Stimulated activated naive CD8-positive, alpha-beta T cell treated with anti-CD3 and anti-CD28 coated beads, Interleukin-15, Interleukin-2, amounts not matched to agents 100 U/mL and 50 U/mL, for 24 hours (primary cell): ENCODE data around the gene NRG3.
A peak's percentile ranks its signal among the peaks of the same experiment; 100 is the strongest.

Source experiments
- ATAC-seq: fragments of 150-1000 bp; cut with Tn5 transposase; one replicate; pipeline ENCODE4 v1.10.0; 2021
- DNase-seq: peaks from one replicate; pipeline ENCODE4 v3.0.0; 2021

Gene NRG3

DNA sequence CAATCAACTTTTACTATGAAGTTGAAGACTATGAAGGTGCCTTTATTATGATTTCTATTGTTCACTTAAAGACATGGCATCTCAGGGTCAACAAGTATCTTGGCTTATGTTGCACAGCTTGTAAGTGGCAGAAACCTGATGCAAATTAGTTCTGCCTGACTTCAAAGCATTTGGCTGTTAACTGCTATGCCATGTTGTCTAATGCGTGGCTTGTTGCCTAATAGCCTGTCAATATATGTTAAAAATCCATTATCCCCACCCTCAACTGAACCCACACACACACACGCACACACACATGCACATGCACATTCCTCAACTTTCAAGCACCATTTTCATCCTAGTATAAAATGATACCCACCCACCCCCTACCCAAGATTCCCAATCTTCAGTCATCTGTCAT lies 217.1 kb downstream of the NRG3 start:
- no peak for ATAC-seq
- no peak for DNase-seq

DNA sequence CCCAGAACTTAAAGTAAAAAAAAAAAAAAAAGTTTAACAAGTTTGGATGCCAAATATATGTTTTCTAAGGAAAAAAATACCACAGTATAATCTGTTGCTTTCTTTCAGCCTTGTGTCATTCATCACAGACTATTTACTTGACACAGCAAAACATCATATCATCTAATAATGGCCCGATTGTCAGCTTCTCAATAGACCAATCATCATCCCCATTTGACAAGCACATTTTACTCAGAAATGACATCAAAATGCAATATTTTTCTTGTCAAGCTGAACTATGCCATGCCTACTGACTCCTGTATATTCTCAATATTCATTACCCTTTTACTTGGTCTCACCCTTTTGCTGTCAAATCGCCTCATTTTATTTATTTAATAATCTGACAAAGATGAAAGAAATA lies 249.7 kb downstream of the NRG3 start:
- ATAC-seq (no peak), DNase-seq (no peak)

DNA sequence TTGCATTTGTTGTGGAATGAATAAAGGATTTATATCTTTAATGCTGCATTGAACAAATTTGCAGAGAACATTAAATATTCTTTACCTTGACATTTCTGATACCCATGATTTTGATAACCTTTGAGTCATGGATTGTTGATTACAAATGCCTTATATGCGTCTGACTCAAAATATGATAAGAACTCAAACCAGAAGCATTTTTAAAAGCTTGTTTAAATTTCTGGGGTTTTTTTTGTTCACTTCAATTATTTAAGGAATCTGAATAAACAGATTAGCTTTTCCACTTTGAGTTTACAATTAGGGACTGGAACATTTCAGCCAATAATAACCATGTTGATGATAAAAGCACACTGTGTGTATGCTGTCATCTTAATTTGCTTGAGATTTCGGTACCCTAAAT lies 253.5 kb downstream of the NRG3 start:
- ATAC-seq (no peak), DNase-seq (no peak)

DNA sequence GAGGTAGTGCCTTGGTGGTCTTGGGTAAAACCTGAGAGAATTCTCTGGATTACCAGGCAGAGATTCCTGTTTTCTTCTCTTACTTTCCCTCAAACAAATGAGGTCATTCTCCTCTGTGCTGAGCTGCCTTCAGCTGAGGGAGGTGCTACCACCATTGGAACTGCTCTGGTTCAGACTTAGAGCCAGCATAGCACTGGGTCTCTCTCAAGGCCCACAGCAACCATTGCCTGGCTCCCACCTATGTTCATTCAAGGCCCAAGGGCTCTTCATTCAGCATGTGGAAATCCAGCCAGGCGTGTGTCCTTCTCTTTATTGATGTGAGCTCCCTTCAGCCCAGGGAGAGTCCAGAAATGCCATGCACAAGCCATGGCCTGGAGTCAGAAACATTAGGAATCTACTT lies 261.1 kb downstream of the NRG3 start:
- ATAC-seq (no peak), DNase-seq (no peak)

DNA sequence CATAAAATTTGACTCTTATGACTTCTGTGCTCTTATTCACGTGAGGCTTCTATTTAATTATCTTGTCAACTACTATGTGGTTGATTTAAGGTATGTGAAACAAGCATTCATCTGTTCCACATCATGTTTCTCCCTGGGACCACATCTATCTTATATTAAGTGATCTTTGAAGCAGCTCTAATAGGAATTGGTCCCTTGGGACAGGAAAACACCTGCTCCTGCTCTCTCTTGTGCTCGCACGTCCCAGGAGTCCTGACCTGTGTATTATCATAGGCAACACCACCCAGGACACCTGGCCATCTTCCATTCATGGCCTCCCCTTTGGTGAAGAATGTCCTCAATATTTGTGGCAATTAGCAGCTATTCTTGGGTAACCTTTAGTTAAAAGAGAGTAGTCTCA lies 269.2 kb downstream of the NRG3 start:
- ATAC-seq: no peak
- no peak for DNase-seq

DNA sequence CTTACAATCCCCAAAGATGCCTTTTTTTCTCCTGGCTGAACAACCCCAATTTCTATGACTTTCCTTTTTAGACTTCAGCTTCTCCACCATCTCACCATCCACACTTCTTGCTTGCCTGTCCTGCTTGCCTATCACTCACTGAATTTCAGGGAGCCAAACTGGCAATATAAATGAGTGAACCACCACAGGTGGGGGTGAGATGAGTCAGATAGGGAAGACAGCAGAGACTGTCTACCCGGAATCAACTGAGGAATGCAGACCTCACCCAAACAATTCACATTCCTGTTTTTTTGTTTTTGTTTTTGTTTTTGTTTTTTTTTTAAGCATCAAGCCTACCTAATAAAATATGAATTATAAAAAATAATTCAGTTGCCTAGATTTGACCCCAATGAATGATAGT lies 273.8 kb downstream of the NRG3 start:
- DNase-seq (no peak), ATAC-seq (no peak)

DNA sequence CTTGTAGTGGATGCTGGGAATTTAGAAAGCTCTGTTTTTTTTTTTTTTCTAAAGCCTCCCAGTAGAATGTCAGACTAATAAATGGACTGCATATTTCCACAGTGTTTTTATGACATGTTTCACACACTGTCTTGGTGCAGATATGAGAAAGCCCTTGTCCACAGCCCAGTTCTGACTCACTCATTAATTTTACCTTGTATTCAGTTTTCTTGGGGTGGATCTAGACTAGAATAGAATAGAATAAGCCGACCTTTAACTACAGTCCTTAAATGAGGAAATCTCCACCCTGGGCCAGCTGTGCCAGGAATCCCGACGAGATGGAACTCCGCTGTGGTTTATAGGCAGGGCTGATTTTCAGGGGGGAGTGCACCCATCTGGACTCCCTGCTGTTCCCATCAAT lies 274.7 kb downstream of the NRG3 start:
- DNase-seq (no peak), ATAC-seq (no peak)

DNA sequence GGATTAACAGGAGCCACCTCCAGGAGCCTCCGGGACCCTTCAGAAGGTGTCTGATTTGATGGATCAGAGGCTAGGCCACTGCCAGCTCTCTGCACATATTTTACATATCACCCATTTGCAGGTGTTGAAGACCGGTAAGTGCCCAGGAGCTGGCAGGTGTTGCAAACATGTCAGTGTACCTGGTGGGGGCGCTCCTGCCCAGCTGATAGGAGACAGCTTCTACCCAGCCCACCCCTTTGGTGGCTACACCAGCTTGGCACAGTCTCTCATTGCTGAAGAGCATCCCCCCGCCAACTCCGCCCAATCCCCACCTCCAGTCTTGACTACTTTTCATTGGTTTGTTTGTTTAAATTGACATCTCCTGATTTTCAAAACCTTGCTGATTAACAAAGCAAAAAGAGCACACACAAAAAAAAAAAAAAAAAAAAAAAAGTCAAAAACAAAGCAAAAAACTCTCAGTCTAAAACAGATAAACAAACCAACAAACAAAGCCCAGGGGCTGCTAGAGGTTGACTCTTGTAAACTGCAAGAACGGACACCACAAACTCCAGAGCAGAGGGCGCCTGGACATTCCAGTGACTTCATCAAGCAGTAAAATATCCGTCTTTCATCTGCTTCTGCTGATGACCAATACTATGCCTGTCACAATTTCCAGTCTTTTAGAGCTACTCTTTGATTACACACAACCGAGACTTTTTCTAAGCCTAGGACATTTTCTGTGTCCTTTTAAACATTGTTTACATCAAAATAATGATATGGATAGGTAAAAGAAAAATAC lies 275.3 kb downstream of the NRG3 start:
- ATAC-seq: no peak
- DNase-seq: peak; percentile 2

DNA sequence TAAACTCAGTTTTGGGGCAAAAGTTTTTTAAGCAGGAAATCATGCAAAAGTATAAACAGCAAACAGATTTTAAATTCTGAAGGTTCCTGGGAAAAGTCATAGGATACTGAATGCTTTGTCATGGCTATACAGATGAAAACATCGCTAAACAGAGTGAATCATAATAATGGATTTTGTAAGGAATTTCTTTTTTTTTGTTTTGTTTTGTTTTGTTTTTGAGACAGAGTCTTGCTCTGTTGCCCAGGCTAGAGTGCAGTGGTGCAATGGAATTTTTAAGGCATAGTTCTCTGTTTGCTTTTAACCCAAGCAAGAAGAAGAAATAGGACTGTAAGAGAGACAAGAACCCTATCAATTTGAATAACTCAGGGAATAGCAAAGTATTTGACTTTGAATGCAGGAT lies 285.3 kb downstream of the NRG3 start:
- no peak for ATAC-seq

DNA sequence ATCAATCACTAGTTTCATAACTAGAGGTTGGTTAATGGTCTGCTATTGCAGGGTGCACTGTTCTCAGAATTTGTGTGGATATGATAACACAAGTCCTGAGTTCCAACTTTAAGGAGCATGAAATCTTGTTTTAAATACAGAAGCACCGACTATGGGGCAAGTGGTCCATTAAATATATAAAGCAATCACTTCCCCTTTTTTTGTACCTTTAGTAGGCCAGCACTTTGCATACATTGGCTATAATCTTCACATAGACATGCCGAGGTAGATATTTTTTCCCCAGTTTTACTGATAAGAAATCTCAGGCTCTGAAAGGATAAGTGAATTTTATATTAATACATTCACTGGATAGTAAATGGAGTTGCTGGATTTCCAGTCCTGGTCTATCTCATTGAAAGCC lies 286.3 kb downstream of the NRG3 start:
- ATAC-seq (no peak), DNase-seq (no peak)

More for the DNA sequence above, 285.3 kb downstream of the NRG3 start:
- DNase-seq: no peak

DNA sequence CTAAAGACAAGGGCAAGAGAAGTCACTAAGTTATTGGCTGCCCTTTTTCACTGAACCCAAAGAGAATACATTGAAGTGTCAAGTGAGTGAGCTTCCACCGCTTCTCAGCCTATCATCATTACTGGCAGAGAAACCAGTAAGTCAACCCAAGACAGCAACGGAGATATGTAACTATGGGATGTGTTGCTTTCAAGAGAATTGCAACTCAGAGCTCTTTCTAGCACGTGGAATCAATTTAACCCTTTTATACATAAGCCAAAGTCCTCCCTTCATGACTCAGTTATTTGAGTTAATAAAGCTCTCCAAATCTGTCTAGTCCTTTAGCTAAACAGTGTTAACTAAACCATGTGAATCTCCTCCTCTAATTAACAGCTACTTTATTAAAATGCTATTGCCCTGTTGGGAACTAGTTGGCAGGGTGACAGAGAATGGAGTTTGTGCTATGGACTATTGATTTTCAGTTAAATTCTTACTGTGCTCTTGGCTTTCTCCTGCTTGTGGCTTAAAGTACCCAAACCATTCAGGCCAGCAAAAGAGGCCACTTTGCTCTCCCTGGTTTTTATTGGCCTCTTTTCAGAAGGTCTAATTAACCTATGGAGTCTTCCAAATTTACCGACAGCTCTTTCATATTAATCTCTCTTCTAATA lies 287.7 kb downstream of the NRG3 start:
- no peak for ATAC-seq
- no peak for DNase-seq

DNA sequence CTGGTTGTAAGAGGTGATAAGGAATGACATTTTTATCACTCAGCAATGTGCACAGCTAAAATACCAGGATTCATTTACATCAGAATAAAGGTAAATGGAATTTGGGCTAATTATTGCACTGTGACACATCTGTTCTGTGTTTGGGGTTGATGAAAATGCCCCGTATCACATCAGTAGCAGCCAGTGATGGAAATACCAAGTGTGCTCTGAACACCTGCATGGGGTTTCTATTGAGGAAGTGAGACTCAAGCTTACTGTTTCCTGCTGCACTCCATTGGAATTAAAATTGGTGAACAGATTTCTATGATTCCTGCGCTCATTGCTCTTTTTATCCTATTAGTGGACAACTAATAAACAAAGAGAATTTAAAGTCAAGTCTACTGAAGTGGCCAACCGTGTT lies 296.9 kb downstream of the NRG3 start:
- DNase-seq (no peak), ATAC-seq (no peak)

DNA sequence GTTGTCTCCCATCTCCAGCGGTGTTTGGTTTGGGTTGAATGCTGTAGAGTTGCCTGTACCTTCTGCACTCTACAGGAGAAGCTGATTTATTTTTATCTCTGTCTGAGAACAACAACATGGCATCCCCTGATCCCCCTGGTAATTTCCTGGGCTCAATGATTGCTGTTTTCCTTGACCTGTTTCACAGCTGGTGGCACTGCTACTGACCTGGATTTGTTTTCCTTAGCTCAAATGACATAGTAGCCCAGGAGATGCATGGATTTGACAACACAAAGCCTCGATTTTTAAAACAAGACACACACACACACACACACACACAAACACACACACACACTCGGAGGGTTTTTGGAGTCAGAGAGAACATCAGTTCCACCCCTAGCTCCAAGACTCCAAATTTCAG lies 301.6 kb downstream of the NRG3 start:
- DNase-seq (no peak), ATAC-seq (no peak)

DNA sequence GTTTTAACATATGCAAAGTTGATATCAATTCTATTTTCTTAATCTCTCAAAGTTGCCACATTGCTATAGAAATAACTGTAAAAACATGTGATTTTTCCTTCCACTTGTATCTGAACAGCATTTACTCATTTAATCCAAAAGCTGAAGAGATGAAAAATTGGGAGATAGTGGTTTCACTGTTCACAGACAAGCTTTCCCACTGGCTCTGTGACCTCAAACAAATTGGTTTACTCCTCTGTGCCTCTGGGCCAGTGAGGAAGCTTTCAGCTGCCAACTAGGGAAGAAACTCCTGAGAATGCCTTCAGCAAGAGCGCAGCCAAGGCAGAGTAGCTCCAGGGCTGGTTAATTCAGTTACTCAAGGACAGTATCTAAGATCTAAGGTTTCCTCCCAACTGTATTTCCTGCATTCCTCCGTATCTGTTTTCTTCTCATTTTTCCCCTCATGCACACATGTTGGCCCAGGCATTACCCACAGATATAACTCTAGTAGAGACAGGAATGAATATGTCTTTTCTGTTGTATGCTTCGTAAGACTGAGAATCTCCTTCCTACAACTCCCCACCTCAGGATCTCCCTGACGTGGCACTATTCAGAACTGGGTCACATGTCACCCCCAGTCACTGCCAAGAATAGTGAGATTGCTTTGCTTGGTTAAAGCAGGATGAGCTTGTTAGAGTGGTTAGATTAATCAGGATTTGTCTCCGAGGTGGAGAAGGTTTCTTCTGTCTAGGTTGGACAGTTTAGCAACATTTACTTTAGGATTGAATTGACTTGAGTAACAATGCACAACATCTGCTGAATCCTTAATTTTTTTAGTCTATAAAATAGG lies 315.7 kb downstream of the NRG3 start:
- no peak for ATAC-seq
- no peak for DNase-seq

DNA sequence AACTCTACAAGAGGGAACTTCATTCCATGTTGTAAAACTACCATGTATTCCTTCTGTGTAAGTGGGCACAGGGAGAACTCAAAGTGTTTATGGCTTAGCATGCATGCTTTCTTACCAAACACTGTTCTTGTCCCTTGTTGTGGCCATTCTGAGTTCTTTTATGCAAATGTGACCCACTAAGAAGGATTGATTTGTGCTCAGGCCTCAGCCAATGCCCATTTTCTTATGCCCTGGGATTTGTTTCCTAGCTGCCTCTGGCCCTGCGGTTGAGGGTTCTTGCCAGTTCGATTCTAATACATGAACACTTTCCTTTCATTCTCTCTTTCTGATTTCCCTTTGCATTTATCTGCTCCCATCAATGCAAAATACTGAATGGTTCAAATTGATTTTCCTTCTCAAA lies 316.7 kb downstream of the NRG3 start:
- ATAC-seq: no peak

DNA sequence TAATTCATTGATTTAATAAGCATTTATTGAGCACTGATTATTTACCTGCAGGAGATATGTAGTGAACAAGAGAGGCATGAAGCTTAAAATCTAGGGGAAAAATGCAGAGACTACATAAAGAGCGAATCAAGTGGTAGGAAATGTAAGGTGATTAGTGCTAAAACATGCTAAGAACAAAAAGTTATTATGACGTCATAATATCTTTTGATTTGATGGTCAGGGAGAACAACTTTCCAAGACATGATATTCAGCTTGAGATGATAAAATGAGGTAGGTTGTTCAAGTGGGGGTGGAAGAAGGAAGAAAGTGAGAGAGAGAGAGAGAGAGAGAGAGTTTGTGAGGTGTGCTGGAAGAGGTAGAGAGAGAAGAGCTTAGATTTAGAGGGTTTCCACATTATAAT lies 317.7 kb downstream of the NRG3 start:
- no peak for ATAC-seq
- no peak for DNase-seq

More for the DNA sequence above, 316.7 kb downstream of the NRG3 start:
- no peak for DNase-seq

DNA sequence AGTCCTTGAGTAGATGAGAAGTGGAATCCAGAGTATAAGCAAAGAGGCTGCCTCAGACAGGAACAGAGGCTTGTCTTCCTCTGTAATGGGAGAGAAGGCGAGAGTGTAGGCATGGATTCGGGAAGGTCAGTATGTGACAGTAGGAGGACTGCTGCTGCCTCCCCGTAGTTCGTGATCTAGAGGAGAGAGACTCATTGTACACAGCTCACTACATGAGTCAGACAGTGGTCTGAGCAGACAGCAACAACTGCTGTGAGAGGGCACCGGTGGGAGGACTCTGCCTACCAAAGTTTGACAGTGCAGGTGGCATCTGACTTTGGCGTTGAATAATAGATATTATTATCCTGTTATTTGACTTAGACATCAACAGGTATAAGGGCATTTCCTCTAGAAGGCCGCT lies 319.4 kb downstream of the NRG3 start:
- ATAC-seq (no peak), DNase-seq (no peak)

DNA sequence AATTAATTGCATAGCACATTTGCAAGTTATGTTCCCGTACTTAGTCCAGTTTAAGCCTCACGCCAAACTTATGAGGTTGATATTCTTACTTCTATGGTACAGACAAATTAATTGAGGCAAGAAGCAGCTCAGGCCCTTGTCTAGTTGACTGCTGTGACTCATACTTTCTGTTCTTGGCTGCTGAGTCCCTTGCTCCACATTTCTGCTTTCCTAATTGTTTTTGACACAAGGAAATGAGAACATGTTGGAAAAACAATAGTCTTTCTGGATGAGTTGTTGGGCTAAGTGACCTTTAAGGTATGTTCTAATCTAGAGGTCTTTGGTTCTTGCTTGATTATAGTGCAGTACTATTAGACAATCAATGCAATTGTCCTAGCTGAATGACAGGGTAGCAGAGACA lies 331.8 kb downstream of the NRG3 start:
- no peak for ATAC-seq

DNA sequence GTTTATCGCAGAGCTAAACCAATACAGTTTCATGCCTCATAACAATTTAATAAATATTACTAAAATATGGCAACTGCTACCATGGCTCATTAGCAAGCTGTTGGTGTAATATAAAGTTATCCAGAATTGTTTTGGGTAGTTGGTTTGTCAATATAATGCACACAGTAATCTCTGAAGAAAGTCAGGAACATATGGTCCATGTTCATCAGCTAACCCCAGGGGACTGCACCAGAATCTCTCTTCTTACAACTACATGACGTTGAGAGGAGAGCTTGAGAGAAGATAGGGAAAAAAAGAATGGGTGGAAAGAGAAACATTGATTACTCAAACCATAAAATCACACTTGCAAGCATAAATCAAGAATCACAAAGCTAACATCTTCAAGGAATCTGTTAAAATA lies 333.7 kb downstream of the NRG3 start:
- ATAC-seq: no peak
- no peak for DNase-seq

More for the DNA sequence above, 331.8 kb downstream of the NRG3 start:
- DNase-seq: no peak

DNA sequence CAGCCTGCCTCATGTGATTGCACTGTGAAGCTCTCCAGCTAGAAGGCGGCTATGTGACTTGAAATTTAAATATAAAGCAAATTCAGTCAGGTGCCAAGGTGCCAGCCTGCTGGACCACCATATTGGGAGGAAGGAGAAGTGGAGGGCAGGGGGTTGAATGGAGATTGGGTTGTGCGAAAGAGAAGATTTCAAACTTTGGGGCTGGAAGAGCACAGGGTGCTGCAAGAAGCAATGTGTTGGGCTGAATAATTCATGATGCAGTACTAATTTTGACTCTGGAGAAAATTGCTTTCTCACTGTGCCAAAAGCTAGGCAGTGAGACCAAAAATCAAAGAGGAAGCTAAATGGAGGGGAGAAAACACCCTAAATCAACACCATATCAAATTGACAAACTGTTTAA lies 335.3 kb downstream of the NRG3 start:
- DNase-seq: no peak

DNA sequence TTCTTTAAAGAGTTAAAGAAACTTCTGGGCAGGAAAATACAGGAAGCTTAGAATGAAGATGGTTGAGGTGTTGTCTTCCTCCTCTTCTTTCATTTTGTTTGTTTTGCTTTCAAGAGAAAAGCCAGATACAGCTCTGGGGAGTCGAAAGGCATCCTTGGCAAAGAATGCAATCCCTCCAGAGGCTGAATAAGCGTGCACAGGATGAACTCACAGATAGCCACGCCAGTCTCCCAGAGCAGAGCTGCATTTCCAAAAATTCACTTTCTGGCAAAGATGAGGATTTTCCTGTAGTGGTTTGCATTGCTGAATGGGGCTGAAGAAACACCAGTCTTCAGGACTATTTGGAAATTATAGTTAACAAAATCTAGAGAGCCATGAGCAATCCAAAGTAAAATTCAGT lies 336.4 kb downstream of the NRG3 start:
- no peak for DNase-seq
- ATAC-seq: no peak

More for the DNA sequence above, 335.3 kb downstream of the NRG3 start:
- ATAC-seq: no peak

DNA sequence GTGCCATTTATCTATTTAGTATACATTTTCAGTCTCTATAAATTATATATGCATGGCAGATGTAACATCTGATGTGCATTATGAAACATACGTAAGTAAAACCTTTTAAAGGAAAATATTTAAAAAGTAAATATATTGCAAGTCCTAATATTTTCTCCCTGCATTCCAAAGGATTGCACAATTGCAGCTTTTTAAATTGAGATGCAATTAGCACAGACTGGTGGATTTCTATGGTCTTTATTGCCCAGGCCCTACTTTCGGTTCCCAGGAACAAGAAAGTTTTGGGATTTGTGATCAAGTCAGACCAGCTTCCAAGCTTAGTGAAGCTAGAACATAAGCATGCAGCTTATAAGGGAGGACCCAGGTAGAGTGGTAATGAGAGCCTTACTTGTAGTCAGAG lies 337.8 kb downstream of the NRG3 start:
- ATAC-seq: no peak
- DNase-seq: no peak

DNA sequence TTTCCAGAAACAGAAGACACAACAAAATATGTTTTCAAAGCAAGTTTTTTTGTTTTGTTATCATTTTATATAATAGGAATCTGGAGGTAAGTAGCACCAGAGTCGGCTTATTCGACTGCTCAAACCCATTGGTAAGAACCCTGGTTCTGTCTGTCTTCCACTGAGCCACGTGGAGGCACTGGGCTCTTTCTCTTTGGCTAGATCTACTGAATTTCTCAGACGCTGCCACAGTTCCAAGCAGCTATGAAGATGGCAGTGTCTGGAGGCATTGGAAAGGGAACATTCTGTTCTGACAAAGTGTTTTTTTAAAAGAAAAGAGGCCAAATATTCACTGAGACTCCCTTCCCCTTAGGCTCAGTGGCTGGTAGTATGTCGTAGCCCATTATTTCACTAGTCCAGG lies 338.8 kb downstream of the NRG3 start:
- DNase-seq (no peak), ATAC-seq (no peak)
